AG04450 (cell line): ENCODE results near the gene OR7G1. TPM values are rescaled to one million over a fixed set of nuclear protein-coding genes. Genes with fewer than 3 reads are reported as not detected.

Source experiments
- CTCF ChIA-PET: fragments of 300-600, 350-600 bp; formaldehyde crosslinking; extraction: SDS; loops from one replicate; lab custom pipeline; 2022; ENCODE audit warnings: antibody characterized with exemption, inconsistent platforms; lab: Charles Lee
- POLR2A ChIA-PET: fragments of 350-600 bp; formaldehyde crosslinking; extraction: SDS; loops from one replicate; lab custom pipeline; 2021; ENCODE audit warnings: antibody characterized with exemption, inconsistent platforms; lab: Yijun Ruan, JAX
- DNase-seq: peaks from one replicate; pipeline ENCODE4 v3.0.0-alpha.2; 2011; ENCODE audit warnings: low read depth, low spot score
- H3K27ac ChIP-seq: one replicate; pipeline ENCODE4 v1.5.1; 2012; ENCODE audit warnings: low read depth, low read length, control low read depth
- H3K27me3 ChIP-seq: one replicate; pipeline ENCODE4 v1.6.0; 2012; ENCODE audit warnings: low read length; ENCODE audit not compliant: control insufficient read depth, insufficient read depth
- H3K4me3 ChIP-seq: 2 replicates; pipeline ENCODE4 v1.5.1; 2011; ENCODE audit warnings: mild to moderate bottlenecking, low read depth, low read length, control low read depth
- H3K9me3 ChIP-seq: 2 replicates; pipeline ENCODE4 v1.5.1; 2012; ENCODE audit warnings: low read length; ENCODE audit not compliant: control insufficient read depth, insufficient read depth
- CTCF ChIP-seq: IDR thresholded peaks from 2 replicates; pipeline ENCODE4 v1.5.1; 2011; ENCODE audit warnings: low read depth, low read length, control low read depth, inconsistent platforms
- polyA plus RNA-seq: library from polyadenylated mRNA; depleted of rRNA; stranded (reverse); fragments of >200 nt; gene quantifications from 2 replicates; pipeline ENCODE4 v1.2.3, GENCODE V29; 2011

OR7G1 gene
- polyA plus RNA-seq, 1 experiment, result not detected

- Histone ChIP-seq H3K4me3 (no peak overlapping the region), H3K9me3 (peaks cover 10% of the 10 kb centered on the region; the same call in 1 of the 2 replicates), H3K27ac (no peak overlapping the region), H3K27me3 (no peaks in the 10 kb centered on the region)
- ChIA-PET POLR2A (no interaction called here), CTCF (no interaction called here)
- no peak for TF ChIP-seq CTCF
- DNase-seq, result no peak
Observed at GRCh38 chr19:9130965-9131364, 15.4 kb upstream of the OR7G1 start.

- no peak overlapping the region for H3K27ac ChIP-seq
- no peak for DNase-seq
- CTCF ChIA-PET, result no interaction called here
- peaks cover 10% of the 10 kb centered on the region; the same call in 1 of the 2 replicates for H3K9me3 ChIP-seq
- no peak overlapping the region for H3K4me3 ChIP-seq
- POLR2A ChIA-PET, result no interaction called here
- TF ChIP-seq CTCF, result no peak
- H3K27me3 ChIP-seq, result no peaks in the 10 kb centered on the region
Observed at GRCh38 chr19:9128171-9128570, 12.6 kb upstream of the OR7G1 start.

- Histone ChIP-seq H3K4me3 (no peak within 1 kb of the TSS), H3K9me3 (peaks cover 10% of the 10 kb centered on the region; the same call in 1 of the 2 replicates), H3K27me3 (no peaks in the 10 kb centered on the region), H3K27ac (no peak within 1 kb of the TSS)
- POLR2A ChIA-PET, result no interaction called here
- CTCF ChIA-PET, result no interaction called here
- no peak for TF ChIP-seq CTCF
- DNase-seq, result no peak
Observed at GRCh38 chr19:9126900-9127405, 11.4 kb upstream of the OR7G1 start, which contains the start of gene OR7G3. OR7G3 (minus strand) TSS chr19:9126950; CDS start chr19:9126950, 0 bp downstream.

- H3K4me3 ChIP-seq, result no peak overlapping the region
- ChIA-PET POLR2A (no interaction called here), CTCF (no interaction called here)
- DNase-seq, result no peak
- H3K27ac ChIP-seq, result no peak overlapping the region
- peaks cover 15% of the 10 kb centered on the region for H3K9me3 ChIP-seq
- TF ChIP-seq CTCF, result no peak
- H3K27me3 ChIP-seq, result no peaks in the 10 kb centered on the region
Observed at GRCh38 chr19:9116547-9116946, 984 bp upstream of the OR7G1 start.

- DNase-seq, result no peak
- POLR2A ChIA-PET, result no interaction called here
- CTCF ChIA-PET, result interaction anchor here (0.7 kb wide), 1 partner anchor 37 kb away, joined by 5 read pairs; no protein-coding TSS in a partner anchor
- no peak for TF ChIP-seq CTCF
- H3K9me3 ChIP-seq, result peaks cover 23% of the 10 kb centered on the region
- no peak overlapping the region for H3K4me3 ChIP-seq
- H3K27ac ChIP-seq, result no peak overlapping the region
- H3K27me3 ChIP-seq, result no peaks in the 10 kb centered on the region
Observed at GRCh38 chr19:9109959-9110358, 5.6 kb downstream of the OR7G1 start.
